Stimulated activated CD8-positive, alpha-beta memory T cell treated with anti-CD3 and anti-CD28 coated beads, Interleukin-4, amount 100 ng/mL, for 24 hours (primary cell): ENCODE measurements around the gene TMEM134.
"Not testable (repeated sequence)": the region's sequence is repeated elsewhere in the genome, so short reads cannot be mapped to it uniquely, and the experiment has no call there.

Experiments
- DNase-seq: peaks from one replicate; pipeline ENCODE4 v3.0.0-alpha.2; 2020; ENCODE audit warnings: low read depth

Gene TMEM134

GRCh38 chr11:67468759-67469507 is at the start of gene TMEM134:
TSS of gene TMEM134 (minus strand) at chr11:67469251. CDS start at chr11:67469192, 59 bp downstream.
- DNase-seq, result peak; percentile 86

GRCh38 chr11:67517784-67518552 is 48.9 kb upstream of the TMEM134 start:
- no peak for DNase-seq

GRCh38 chr11:67516806-67517205 is 47.8 kb upstream of the TMEM134 start:
- no peak for DNase-seq

- DNase-seq, result no peak
These were observed 45.1 kb upstream of the TMEM134 start for GRCh38 chr11:67514116-67514515.

GRCh38 chr11:67511558-67511957 is 42.5 kb upstream of the TMEM134 start:
- not testable (repeated sequence) for DNase-seq

GRCh38 chr11:67510023-67510345 is 40.9 kb upstream of the TMEM134 start:
- no peak for DNase-seq

- peak; percentile 99 for DNase-seq
These were observed 39.6 kb upstream of the TMEM134 start for GRCh38 chr11:67508486-67509121.

- DNase-seq, result peak; percentile 97
These were observed 38.9 kb upstream of the TMEM134 start, which contains the start of gene CDK2AP2 for GRCh38 chr11:67507864-67508485. TSS of gene CDK2AP2 (minus strand) at chr11:67508162. CDS start at chr11:67508082, 80 bp downstream.

- DNase-seq, result no peak
These were observed 38.3 kb upstream of the TMEM134 start for GRCh38 chr11:67507242-67507863.

GRCh38 chr11:67506426-67507051 is 37.5 kb upstream of the TMEM134 start:
- no peak for DNase-seq

- DNase-seq, result peak; percentile 85
These were observed 36.8 kb upstream of the TMEM134 start for GRCh38 chr11:67505605-67506396.

- DNase-seq, result peak; percentile 71
These were observed 36.0 kb upstream of the TMEM134 start, which contains the start of gene PITPNM1 for GRCh38 chr11:67504950-67505581. TSS of gene PITPNM1 (minus strand) at chr11:67505363. CDS start at chr11:67504180, 1,183 bp downstream.

GRCh38 chr11:67504005-67504949 is 35.2 kb upstream of the TMEM134 start:
- peak; percentile 35 for DNase-seq

- no peak for DNase-seq
These were observed 34.3 kb upstream of the TMEM134 start for GRCh38 chr11:67503119-67504004.

- DNase-seq, result no peak
These were observed 33.4 kb upstream of the TMEM134 start for GRCh38 chr11:67502328-67502979.

GRCh38 chr11:67501854-67502253 is 32.8 kb upstream of the TMEM134 start:
- no peak for DNase-seq
